ENCODE data around the gene RD3L. TPM values are rescaled to one million over a fixed set of nuclear protein-coding genes. Genes with fewer than 3 reads are reported as not detected.

The RD3L gene
- total and polyA plus RNA-seq, 9 of the 15 experiments (the other 6 are each of a cell fraction or from before 2014, with no cell fraction given): 0.14 TPM; not detected in 8

GRCh38 chr14:103925316-103925715, 17.0 kb downstream of the RD3L start:
- TF ChIP-seq SMAD3 (CRISPR knock-in tag; conservative IDR thresholded peaks at IDR 0.05): no peak
- TF ChIP-seq C11orf30 (IDR thresholded peaks at IDR 0.05; ENCODE audit: low read depth): no peak
- no peak for TF ChIP-seq ERF (CRISPR knock-in tag; IDR thresholded peaks at IDR 0.05)
- TF ChIP-seq KLF1 (tag; IDR thresholded peaks at IDR 0.05): no peak
- TF ChIP-seq ZNF146 (CRISPR knock-in tag; IDR thresholded peaks at IDR 0.05; ENCODE audit: unreplicated experiment): no peak
- no peak for TF ChIP-seq ZNF551 (CRISPR knock-in tag; IDR thresholded peaks at IDR 0.05)
- TF ChIP-seq ZBTB12 (CRISPR knock-in tag; IDR thresholded peaks at IDR 0.05): no peak
- no peak for TF ChIP-seq ZC3H8 (IDR thresholded peaks at IDR 0.05)
- no peak for TF ChIP-seq MYC (IDR thresholded peaks at IDR 0.05; ENCODE audit: low read depth, low read length)
- TF ChIP-seq MYC (CRISPR knock-in tag; IDR thresholded peaks at IDR 0.05; ENCODE audit: borderline replicate concordance, low read depth): no peak
- no peak for TF ChIP-seq IRF2 (CRISPR knock-in tag; IDR thresholded peaks at IDR 0.05)
- TF ChIP-seq E2F8 (IDR thresholded peaks at IDR 0.05; ENCODE audit: low read depth, partially characterized antibody): no peak
- no peak for TF ChIP-seq IRF1 (CRISPR knock-in tag; IDR thresholded peaks at IDR 0.05; ENCODE audit: borderline replicate concordance)
- no peak for TF ChIP-seq KLF16 (IDR thresholded peaks at IDR 0.05)
- no peak for TF ChIP-seq MIER1 (IDR thresholded peaks at IDR 0.05; ENCODE audit: low read depth)
- no peak for TF ChIP-seq TRIM28 (IDR thresholded peaks at IDR 0.05)
- no peak for TF ChIP-seq WHSC1 (IDR thresholded peaks at IDR 0.05; ENCODE audit: low read length)
- no peak for TF ChIP-seq TAL1 (IDR thresholded peaks at IDR 0.05)
- no peak for TF ChIP-seq ZNF282 (CRISPR knock-in tag; IDR thresholded peaks at IDR 0.05)
- TF ChIP-seq ZNF766 (CRISPR knock-in tag; conservative IDR thresholded peaks at IDR 0.05): no peak
- WGBS (ENCODE audit: insufficient coverage, low coverage, missing lambda C conversion rate): 87% methylated on average over 4 of the region's 5 CpGs
- Histone ChIP-seq H3K27ac (ENCODE audit: extremely low read depth, low read depth, low read length) (no peak overlapping the region), H3K27me3 (ENCODE audit: control insufficient read depth in 2 of 2, insufficient read depth in 2 of 2, low read length in 2 of 2) (no peaks in the 10 kb centered on the region), H3K4me2 (ENCODE audit: insufficient read depth, low read length) (no peak overlapping the region), H3K9ac (ENCODE audit: insufficient read depth in 1 of 2, low read depth in 2 of 2, low read length in 2 of 2) (no peak overlapping the region), H3K4me3 (no peak overlapping the region), H3K4me1 (replicated peaks in 1 of 2; ENCODE audit: control insufficient read depth in 2 of 2, insufficient read depth in 2 of 2, low read length in 2 of 2) (peaks cover 6 to 13% of the 10 kb centered on the region in 2 experiments; a peak in 3 of 5 replicates), H3K79me2 (ENCODE audit: control insufficient read depth, insufficient read depth, low read length) (peaks cover 11% of the 10 kb centered on the region), H2AFZ (ENCODE audit: low read depth, low read length) (no peak overlapping the region), H3K9me3 (replicated peaks; ENCODE audit: control insufficient read depth, insufficient read depth, low read depth, low read length) (no peaks in the 10 kb centered on the region), H3K9me1 (ENCODE audit: control insufficient read depth, insufficient read depth, low read length) (no peaks in the 10 kb centered on the region), H3K36me3 (ENCODE audit: control insufficient read depth, insufficient read depth, low read length) (no peaks in the 10 kb centered on the region), H4K20me1 (replicated peaks; ENCODE audit: control insufficient read depth, insufficient read depth, low read length) (no peaks in the 10 kb centered on the region)
- CTCF ChIA-PET (ENCODE audit: low intra/inter-chr PET ratio): no interaction called here
- BruUV-seq (replicated peaks): no TSS peak
- ATAC-seq (no peak), DNase-seq (ENCODE audit: extremely low read depth in 1 of 4, low spot score in 3 of 4) (no peak), FAIRE-seq (no peak)
- intact Hi-C loops (cut with micrococcal nuclease) (no loop called here), in situ Hi-C loops (cut with MboI) (no loop called here)
- POLR2A ChIA-PET: no interaction called here
